DMS79 treated with DMSO at 0.1 percent for 48 hours (cell line): ENCODE results near the gene APCDD1.
"Not testable (repeated sequence)": the region's sequence is repeated elsewhere in the genome, so short reads cannot be mapped to it uniquely, and the experiment has no call there.

Source experiments
- DNase-seq: peaks from one replicate; lab custom pipeline; 2025; lab: John Stamatoyannopoulos, UW

Gene APCDD1

DNA sequence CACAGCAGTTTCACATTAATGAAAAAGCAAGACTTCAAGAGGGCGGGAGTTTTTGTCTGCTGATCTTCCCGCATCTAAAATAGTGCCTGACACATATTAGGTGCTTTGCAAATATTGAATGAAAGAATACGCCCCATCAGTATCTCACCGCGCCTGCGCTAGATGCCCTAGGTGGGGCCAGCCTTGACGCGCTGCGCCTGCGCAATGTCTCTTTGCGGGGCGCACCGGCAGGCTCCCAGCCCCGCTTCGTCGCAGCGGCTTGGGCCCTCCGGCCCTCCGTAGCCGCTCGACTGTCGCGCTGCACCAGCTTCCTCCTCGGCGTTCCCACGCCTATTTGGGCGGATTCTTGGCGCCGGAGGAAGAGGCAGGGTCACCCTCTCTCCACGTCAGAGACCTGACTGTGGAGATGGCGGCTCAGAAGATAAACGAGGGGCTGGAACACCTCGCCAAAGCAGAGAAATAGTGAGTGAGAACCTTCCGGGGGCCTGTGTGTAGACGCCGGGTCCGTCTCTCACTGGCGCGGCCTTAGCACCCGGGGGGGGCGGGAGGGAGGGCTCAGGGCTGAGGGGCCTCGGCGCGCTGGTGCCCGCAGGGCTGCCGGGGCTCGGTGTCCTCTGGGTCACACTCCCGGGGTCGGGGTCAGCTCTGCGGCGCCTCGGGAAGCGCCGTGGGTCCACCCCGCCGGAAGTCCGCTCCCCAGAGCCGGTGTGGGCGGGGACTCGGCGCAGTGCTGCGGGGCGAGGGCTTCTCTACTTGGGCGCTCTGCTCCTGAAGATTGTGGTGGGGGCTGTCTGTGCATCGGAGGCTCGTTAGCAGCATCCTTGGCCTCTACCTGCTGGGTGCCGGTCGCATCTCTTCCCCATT, 71.5 kb downstream of the APCDD1 start, which contains the start of gene NAPG:
TSS of gene NAPG (plus strand) at position 331 of the 864 bp plus-strand sequence. CDS start at position 407, 76 bp downstream.
- DNase-seq, result peak; percentile 83

DNA sequence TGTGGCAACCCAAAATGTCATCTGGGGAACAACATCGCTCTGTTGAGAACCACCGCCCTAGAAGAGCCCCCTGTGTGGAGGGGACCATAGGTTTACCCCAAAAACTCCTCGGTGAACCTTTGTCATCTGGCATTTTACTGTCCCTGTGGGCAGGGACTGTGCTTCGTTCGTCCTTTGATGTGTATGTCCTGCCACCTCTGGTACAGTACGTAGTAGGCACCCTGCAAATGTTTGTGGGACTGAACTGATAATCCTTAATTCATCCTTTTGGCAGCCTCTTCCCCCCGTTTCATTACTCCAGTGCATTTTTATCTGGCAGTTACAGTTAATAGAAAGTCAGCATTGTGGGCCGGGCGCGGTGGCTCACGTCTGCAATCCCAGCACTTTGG, 72.1 kb downstream of the APCDD1 start:
- no peak for DNase-seq

- no peak for DNase-seq
These were observed 74.0 kb downstream of the APCDD1 start for GRCh38 chr18:10528439-10528838.

DNA sequence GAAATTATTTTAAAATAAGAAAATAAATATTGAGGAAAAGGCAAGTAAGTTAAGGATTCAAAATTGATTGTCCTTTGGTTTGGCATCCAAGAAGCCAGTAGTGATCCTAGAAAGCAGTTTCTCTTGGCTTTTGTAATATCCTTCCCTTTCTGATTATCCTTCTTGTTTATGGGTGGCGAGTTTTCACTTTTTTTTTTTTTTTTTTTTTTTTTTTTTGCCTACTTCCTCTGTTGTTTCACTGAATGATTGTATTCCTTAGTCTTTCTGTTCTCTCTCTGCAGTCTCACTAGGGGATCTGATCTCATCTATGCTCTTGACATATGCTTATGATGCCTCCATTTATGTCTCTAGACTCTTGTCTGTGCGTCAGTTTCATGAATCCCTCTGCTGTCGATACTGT, 75.6 kb downstream of the APCDD1 start:
- DNase-seq, result no peak

- no peak for DNase-seq
These were observed 76.4 kb downstream of the APCDD1 start for GRCh38 chr18:10530852-10531251.

DNA sequence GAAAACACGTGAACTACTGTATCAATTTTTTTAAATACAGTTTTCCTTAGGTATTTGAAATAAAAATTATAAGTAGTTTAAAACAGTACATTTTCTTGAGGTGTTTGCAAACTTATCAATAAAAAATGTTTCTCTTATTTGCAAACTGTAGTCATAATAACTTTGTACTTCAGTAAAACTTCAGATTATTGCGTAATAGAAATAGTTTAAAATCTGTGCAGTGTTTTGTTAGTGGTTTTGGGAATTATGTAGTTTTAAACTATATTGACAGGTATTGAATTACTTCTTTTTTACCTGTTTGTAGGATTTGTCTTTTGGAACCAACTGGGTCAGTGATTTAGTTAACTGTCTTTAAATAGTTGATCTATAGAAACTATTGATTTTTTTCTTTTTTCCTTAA, 78.7 kb downstream of the APCDD1 start:
- no peak for DNase-seq

- no peak for DNase-seq
These were observed 81.8 kb downstream of the APCDD1 start for GRCh38 chr18:10536280-10536679.

DNA sequence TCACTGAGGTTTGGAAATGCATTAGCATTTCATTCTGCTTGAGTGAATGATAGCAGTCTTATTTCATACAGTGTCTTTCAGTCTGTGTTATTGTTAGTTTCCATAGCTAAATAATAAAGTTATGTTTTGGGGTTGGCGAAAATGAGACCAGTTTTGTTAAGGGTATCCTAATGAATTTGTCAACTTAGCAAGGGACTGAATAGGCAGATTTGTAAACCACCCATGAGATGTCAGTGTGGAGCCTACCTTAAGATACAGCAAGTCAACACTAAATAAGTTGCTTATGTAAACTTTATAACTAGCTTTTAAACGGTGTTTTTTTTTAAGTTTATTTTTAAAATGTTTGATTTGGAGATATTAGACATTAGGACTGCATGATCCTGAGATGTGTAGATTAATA, 83.3 kb downstream of the APCDD1 start:
- no peak for DNase-seq

DNA sequence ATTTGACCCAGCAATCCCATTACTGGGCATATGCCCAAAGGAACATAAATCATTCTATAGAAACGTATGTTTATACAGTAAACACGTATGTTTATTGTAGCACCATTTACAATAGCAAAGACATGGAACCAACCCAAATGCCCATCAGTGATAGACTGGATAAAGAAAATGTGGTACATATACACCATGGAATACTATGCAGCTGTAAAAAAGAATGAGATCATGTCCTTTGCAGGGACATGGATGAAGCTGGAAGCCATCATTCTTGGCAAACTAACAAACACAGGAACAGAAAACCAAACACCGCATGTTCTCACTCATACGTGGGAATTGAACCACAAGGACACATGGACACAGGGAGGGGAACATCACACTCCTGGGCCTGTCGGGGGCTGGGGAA, 84.7 kb downstream of the APCDD1 start:
- DNase-seq, result not testable (repeated sequence)
